ENCODE data around the gene CTSW.

The CTSW gene

DNA sequence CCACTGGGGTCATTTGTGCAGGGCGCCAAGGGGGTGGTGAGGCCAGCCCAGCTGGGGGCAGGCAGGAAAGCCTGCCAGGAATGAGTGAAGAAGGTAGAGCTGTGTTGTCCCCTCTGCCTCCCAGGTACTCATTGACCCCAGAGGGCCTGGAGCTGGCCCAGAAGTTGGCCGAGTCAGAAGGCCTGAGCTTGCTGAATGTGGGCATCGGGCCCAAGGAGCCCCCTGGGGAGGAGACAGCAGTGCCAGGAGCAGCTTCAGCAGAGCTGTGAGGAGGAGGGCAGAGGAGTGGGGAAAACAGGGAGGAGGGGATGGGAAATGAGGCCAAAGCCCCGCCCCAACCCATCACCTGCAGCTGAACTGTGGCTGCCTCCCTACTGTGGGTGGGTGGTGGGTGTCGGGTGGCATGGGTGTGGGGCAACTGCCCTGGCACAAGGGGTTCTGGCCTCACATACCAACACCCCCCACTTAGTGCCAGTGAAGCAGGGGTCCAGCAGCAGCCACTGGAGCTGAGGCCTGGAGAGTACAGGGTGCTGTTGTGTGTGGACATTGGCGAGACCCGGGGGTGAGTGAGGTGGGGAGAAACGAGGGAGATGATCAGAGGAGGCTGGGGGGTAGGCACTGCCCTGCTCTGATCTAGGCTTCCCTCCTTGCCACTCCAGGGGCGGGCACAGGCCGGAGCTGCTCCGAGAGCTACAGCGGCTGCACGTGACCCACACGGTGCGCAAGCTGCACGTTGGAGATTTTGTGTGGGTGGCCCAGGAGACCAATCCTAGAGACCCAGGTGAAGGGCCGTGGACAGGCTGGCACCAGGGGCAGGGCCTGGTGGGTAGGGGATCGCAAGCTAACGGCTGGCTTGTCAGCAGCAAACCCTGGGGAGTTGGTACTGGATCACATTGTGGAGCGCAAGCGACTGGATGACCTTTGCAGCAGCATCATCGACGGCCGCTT, 16.4 kb upstream of the CTSW start:
- Histone ChIP-seq H3K27me3 (ENCODE audit: low read depth, low read length) (no peaks in the 10 kb centered on the region), H3K27ac (ENCODE audit: low read length) (no peak overlapping the region), H3K36me3 (ENCODE audit: control insufficient read depth in 1 of 2, insufficient read depth in 2 of 2, low read length in 2 of 2) (peaks cover 22 to 67% of the 10 kb centered on the region in 2 donors), H3K9me3 (ENCODE audit: control insufficient read depth in 1 of 2, low read length in 2 of 2) (no peaks in the 10 kb centered on the region), H3K4me1 (ENCODE audit: control insufficient read depth in 1 of 2, insufficient read depth in 2 of 2, low read length in 2 of 2) (peaks cover 0 to 30% of the 10 kb centered on the region in 2 donors), H3K4me3 (ENCODE audit: low read depth in 1 of 2, low read length in 2 of 2) (no peak overlapping the region)

DNA sequence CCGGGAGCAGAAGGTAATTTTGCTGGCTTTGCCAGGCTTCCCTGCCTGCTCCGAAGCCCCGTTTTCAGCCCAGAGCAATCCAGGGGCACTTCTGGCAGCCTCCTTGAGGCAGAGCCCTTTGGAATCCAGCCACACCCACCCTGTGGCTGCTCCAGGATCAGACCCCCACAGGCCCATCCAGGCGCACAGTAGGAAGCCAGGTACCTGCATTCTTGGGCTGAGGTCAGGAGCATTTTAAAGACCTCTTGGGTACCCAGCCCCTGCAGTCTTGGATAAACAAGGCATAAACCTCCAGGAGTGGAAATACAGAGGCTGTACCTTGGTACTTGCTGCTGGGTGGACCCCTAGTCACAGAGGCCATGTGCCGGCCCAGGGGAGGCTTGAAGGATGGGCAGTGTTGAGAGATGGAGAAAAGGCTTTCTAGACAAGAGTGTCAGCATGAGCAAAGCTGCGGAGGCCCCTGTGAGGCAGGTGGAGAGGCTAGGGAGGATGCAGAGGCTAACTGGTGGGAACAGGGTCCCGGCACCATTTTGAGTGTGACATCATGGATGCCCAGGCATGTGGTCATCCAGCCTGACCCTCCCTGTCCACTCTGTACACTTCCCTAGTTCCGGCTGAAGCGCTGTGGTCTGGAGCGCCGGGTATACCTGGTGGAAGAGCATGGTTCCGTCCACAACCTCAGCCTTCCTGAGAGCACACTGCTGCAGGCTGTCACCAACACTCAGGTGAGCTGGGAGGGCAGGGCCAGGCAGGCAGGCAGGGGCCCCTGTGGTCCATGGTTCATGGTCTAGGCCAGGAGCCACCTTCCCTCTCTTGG, 15.5 kb upstream of the CTSW start:
- no peak overlapping the region for H3K4me3 ChIP-seq (ENCODE audit: low read depth in 1 of 2, low read length in 2 of 2)
- H3K36me3 ChIP-seq (ENCODE audit: control insufficient read depth in 1 of 2, insufficient read depth in 2 of 2, low read length in 2 of 2): peaks cover 26 to 76% of the 10 kb centered on the region in 2 donors
- H3K27me3 ChIP-seq (ENCODE audit: low read depth, low read length): no peaks in the 10 kb centered on the region
- H3K27ac ChIP-seq (ENCODE audit: low read length): no peak overlapping the region
- H3K9me3 ChIP-seq (ENCODE audit: control insufficient read depth in 1 of 2, low read length in 2 of 2): no peaks in the 10 kb centered on the region
- peaks cover 0 to 30% of the 10 kb centered on the region in 2 donors for H3K4me1 ChIP-seq (ENCODE audit: control insufficient read depth in 1 of 2, insufficient read depth in 2 of 2, low read length in 2 of 2)

DNA sequence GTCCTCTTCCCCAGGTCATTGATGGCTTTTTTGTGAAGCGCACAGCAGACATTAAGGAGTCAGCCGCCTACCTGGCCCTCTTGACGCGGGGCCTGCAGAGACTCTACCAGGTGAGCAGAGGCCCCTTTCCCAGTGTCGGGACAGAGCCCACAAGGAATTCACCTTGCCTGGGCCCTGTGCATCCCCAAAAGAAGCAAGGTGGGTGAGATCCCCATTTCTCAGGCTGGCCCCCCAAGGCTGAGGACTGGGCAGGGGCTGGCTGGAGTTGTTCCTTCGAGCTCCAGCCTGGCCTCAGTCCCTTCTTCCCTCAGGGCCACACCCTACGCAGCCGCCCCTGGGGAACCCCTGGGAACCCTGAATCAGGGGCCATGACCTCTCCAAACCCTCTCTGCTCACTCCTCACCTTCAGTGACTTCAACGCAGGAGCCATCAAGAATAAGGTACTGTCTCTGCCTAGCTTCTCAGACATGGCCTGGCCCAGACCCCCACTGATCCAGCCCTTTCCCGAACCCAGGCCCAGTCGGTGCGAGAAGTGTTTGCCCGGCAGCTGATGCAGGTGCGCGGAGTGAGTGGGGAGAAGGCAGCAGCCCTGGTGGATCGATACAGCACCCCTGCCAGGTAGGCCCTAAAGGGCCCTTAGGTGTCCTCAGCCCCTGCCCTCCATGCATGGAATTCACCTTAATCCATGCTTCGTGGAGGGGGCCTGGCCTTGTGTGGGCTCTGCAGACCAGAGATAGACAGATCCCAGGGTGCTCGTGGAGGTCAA, 14.7 kb upstream of the CTSW start:
- Histone ChIP-seq H3K9me3 (ENCODE audit: control insufficient read depth in 1 of 2, low read length in 2 of 2) (no peaks in the 10 kb centered on the region), H3K27ac (ENCODE audit: low read length) (no peak overlapping the region), H3K27me3 (ENCODE audit: low read depth, low read length) (no peaks in the 10 kb centered on the region), H3K4me1 (ENCODE audit: control insufficient read depth in 1 of 2, insufficient read depth in 2 of 2, low read length in 2 of 2) (peaks cover 0 to 30% of the 10 kb centered on the region in 2 donors), H3K4me3 (ENCODE audit: low read depth in 1 of 2, low read length in 2 of 2) (no peak overlapping the region), H3K36me3 (ENCODE audit: control insufficient read depth in 1 of 2, insufficient read depth in 2 of 2, low read length in 2 of 2) (peaks cover 29 to 84% of the 10 kb centered on the region in 2 donors)

DNA sequence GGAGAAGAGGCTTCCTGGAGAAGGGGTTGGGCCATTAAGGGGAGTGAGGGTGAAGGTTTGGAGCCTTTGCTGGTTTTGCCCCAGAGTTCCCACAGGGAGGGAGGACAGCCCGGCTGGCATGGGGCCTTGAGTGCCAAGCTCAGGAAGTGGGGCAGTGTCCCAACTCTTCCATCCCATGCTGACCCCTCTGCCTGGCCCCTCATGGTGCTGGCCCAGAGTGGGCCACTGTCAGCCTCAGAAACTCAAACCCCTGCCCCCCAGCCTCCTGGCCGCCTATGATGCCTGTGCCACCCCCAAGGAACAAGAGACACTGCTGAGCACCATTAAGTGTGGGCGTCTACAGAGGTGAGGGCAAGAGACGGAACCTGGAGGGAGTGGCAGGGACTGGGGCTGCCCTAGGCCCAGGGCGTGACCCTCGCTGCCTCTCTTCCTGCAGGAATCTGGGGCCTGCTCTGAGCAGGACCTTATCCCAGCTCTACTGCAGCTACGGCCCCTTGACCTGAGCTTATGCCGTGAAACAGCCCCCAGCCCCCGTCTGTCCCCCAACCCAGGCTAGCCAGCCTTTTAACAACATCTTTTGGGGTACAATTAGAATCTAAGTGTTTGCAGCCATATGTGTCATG, 14.0 kb upstream of the CTSW start:
- no peaks in the 10 kb centered on the region for H3K9me3 ChIP-seq (ENCODE audit: control insufficient read depth in 1 of 2, low read length in 2 of 2)
- no peaks in the 10 kb centered on the region for H3K27me3 ChIP-seq (ENCODE audit: low read depth, low read length)
- peaks cover 1 to 34% of the 10 kb centered on the region in 2 donors for H3K4me1 ChIP-seq (ENCODE audit: control insufficient read depth in 1 of 2, insufficient read depth in 2 of 2, low read length in 2 of 2)
- H3K27ac ChIP-seq (ENCODE audit: low read length): no peak overlapping the region
- H3K36me3 ChIP-seq (ENCODE audit: control insufficient read depth in 1 of 2, insufficient read depth in 2 of 2, low read length in 2 of 2): peaks cover 29 to 82% of the 10 kb centered on the region in 2 donors
- no peak overlapping the region for H3K4me3 ChIP-seq (ENCODE audit: low read depth in 1 of 2, low read length in 2 of 2)

DNA sequence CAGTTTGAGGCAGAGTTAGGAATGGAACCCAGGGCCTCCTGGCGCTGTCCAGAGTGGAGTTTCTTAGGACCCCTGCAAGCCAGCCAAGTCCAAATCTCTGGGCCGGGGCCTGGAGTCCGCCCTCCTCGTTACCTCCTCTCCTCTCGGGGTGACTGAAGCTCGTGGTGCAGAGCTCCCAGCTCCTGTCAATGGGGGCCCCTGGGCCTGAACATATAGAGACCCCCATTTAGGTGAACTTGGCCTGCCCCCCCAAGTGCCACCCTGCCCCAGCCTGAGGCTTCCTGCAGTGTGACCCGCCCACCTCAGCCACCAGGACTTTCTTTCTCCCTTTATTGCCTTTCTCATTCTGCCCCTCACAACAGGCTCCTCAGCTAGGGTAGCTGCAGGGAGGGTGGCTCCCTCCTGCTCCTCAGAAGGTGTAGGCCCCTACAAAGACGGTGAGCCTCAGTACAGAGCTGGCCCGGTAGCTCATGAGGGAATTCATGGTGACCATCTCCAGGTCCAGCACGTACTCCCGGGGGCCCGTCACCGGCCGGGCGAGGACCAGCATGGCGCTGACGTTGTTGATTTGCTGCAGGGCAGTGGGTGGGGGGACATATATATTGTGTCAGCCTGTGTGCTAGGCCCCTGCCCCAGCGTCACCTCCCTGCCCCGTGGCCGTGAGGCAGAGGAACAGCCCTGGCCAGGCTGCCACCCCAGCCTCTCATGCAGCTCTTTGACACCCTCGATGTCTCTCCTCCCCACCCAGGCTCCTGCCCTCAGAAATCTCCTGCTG, 12.9 kb upstream of the CTSW start:
- Histone ChIP-seq H3K27ac (ENCODE audit: low read length) (no peak overlapping the region), H3K4me3 (ENCODE audit: low read depth in 1 of 2, low read length in 2 of 2) (no peak overlapping the region), H3K9me3 (ENCODE audit: control insufficient read depth in 1 of 2, low read length in 2 of 2) (no peaks in the 10 kb centered on the region), H3K27me3 (ENCODE audit: low read depth, low read length) (no peaks in the 10 kb centered on the region), H3K36me3 (ENCODE audit: control insufficient read depth in 1 of 2, insufficient read depth in 2 of 2, low read length in 2 of 2) (peaks cover 29 to 78% of the 10 kb centered on the region in 2 donors), H3K4me1 (ENCODE audit: control insufficient read depth in 1 of 2, insufficient read depth in 2 of 2, low read length in 2 of 2) (peaks cover 10 to 37% of the 10 kb centered on the region in 2 donors)

DNA sequence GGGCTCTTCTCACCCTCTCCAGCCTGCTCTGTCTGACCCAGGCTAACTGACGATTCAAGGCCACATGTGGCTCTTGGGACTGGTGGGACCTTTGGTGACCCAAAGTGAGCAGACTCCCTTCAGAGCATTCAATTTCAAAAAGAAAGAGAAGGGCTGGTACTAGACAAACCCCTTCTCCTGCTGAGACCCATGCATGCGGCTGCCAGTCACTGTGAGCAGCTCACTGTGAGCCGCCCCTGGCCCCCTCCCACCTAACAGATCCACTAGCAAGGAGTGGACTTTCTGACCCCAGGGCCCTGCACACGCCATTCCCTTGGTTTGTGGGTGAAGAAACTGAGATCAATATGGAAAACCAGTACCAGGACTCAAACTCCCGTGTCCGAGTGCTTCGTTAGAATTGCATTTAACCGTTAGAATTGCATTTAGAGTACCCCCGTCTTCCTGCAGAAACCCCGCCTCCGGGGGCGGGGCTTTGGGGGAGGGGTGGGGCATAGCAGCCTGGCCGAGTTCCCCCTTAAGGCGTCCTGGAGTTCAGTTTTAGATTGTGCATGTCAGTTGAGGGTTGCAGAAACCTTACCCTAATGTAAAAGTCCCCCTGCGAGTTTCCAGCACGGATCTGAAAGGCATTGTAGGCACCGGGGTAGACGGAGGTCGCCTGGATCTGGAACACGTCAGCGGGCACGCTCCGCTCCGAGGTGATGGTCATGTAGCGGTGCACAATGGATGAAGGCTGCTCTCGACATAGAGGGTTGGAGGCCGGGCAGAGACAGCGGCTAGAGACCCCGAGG, 12.2 kb upstream of the CTSW start:
- H3K4me3 ChIP-seq (ENCODE audit: low read depth in 1 of 2, low read length in 2 of 2): no peak overlapping the region
- H3K36me3 ChIP-seq (ENCODE audit: control insufficient read depth in 1 of 2, insufficient read depth in 2 of 2, low read length in 2 of 2): peaks cover 29 to 70% of the 10 kb centered on the region in 2 donors

DNA sequence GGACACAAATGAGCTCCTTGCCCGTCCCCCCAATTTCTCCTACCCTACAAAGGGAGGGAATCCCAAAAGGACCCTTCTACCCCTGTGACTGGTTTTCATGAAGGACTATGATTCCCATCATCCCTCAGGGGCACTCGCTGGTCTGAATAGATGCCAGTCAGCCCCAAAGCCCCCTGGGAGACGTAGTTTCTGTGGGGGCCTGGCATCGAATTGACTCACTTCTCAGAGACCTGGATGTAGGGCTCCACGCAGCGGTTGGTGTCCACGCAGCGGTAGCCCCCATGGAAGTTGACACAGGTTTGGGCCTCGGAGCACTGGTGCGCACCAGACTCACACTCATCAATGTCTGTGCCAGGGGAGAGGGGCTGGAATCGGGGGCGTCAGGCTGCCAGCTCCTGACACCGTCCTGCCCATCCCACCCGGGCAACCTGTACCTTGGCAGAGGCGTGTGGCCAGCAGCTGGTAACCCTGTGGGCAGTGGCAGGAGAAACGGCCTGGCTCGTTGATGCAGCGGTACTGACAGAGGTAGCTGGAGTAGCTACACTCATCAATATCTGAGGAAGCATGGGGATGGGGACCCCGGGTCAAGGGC, 11.5 kb upstream of the CTSW start:
- H3K27me3 ChIP-seq (ENCODE audit: low read depth, low read length): no peaks in the 10 kb centered on the region
- peaks cover 10 to 28% of the 10 kb centered on the region in 2 donors for H3K4me1 ChIP-seq (ENCODE audit: control insufficient read depth in 1 of 2, insufficient read depth in 2 of 2, low read length in 2 of 2)
- H3K9me3 ChIP-seq (ENCODE audit: control insufficient read depth in 1 of 2, low read length in 2 of 2): no peaks in the 10 kb centered on the region
- H3K36me3 ChIP-seq (ENCODE audit: control insufficient read depth in 1 of 2, insufficient read depth in 2 of 2, low read length in 2 of 2): peaks cover 29 to 63% of the 10 kb centered on the region in 2 donors
- no peak overlapping the region for H3K27ac ChIP-seq (ENCODE audit: low read length)
- H3K4me3 ChIP-seq (ENCODE audit: low read depth in 1 of 2, low read length in 2 of 2): no peak overlapping the region

More for the DNA sequence above, 12.2 kb upstream of the CTSW start:
- Histone ChIP-seq H3K27me3 (ENCODE audit: low read depth, low read length) (no peaks in the 10 kb centered on the region), H3K9me3 (ENCODE audit: control insufficient read depth in 1 of 2, low read length in 2 of 2) (no peaks in the 10 kb centered on the region), H3K27ac (ENCODE audit: low read length) (no peak overlapping the region), H3K4me1 (ENCODE audit: control insufficient read depth in 1 of 2, insufficient read depth in 2 of 2, low read length in 2 of 2) (peaks cover 10 to 34% of the 10 kb centered on the region in 2 donors)

DNA sequence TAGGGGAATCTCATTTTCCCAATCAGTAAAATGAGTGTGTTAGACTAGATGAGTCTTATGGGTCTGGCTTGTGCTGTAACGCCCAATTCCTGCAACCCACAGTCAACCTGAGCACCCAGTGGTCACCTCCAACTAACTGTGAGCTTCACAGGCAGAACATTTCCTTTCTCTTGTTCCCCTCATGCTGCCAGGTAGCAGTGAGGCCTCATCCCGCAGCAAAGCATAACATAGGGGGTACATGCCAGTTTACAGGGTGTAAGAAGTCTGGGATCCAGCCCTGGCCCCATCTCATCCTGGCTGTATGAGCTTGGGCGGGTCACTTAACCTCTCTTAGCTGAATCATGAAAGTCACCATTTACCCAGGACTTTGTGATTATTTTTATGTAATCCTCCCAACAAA, 10.7 kb upstream of the CTSW start:
- Histone ChIP-seq H3K9me3 (ENCODE audit: control insufficient read depth in 1 of 2, low read length in 2 of 2) (no peaks in the 10 kb centered on the region), H3K36me3 (ENCODE audit: control insufficient read depth in 1 of 2, insufficient read depth in 2 of 2, low read length in 2 of 2) (peaks cover 22 to 56% of the 10 kb centered on the region in 2 donors), H3K4me3 (ENCODE audit: low read depth in 1 of 2, low read length in 2 of 2) (no peak overlapping the region), H3K4me1 (ENCODE audit: control insufficient read depth in 1 of 2, insufficient read depth in 2 of 2, low read length in 2 of 2) (peaks cover 10 to 26% of the 10 kb centered on the region in 2 donors), H3K27ac (ENCODE audit: low read length) (no peak overlapping the region), H3K27me3 (ENCODE audit: low read depth, low read length) (no peaks in the 10 kb centered on the region)

DNA sequence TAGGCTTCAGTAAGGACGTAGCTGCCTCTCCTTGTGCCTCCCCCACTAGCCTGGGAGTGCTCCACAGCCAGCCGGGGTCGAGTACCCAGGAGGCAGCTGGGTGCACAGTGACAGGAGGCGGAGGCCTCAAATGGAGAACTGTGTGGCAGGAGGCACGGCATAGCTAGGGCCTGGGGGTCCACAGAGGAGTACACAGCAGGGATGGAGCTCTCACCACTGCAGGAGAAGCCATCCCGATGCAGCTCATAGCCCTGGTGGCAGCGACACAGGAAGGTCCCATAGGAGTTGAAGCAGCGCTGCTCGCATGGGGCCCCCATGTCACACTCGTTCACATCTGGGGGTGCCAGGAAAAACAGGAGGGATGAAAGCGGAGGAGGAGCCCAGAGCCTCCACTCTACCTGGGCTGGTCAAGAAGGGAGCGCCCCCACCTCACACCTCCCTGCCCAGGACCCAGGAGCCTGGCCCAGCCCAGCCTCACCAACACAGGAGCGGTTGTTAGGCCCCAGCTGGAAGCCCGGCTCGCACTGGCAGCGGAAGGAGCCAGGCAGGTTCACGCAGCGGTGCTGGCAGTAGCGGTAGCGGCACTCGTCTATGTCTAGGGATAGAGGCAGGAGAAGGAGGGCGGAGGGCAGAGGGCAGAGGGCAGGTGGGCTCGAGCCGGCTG, 9.9 kb upstream of the CTSW start:
- peaks cover 10 to 26% of the 10 kb centered on the region in 2 donors for H3K4me1 ChIP-seq (ENCODE audit: control insufficient read depth in 1 of 2, insufficient read depth in 2 of 2, low read length in 2 of 2)
- no peaks in the 10 kb centered on the region for H3K9me3 ChIP-seq (ENCODE audit: control insufficient read depth in 1 of 2, low read length in 2 of 2)
- H3K27me3 ChIP-seq (ENCODE audit: low read depth, low read length): no peaks in the 10 kb centered on the region
- no peak overlapping the region for H3K27ac ChIP-seq (ENCODE audit: low read length)
- peaks cover 14 to 47% of the 10 kb centered on the region in 2 donors for H3K36me3 ChIP-seq (ENCODE audit: control insufficient read depth in 1 of 2, insufficient read depth in 2 of 2, low read length in 2 of 2)
- H3K4me3 ChIP-seq (ENCODE audit: low read depth in 1 of 2, low read length in 2 of 2): no peak overlapping the region

All from muscle layer of duodenum (tissue), 2 donors.